ENCODE results near the gene NEBL. TPM values are rescaled to one million over a fixed set of nuclear protein-coding genes. Genes with fewer than 3 reads are reported as not detected.

NEBL gene
- polyA plus RNA-seq, 6 donors from 2014 or later: not detected

GRCh38 chr10:20920061-20920460 is 22.9 kb upstream of the NEBL start:
- Mint-ChIP-seq H3K4me1 (no peaks in the 10 kb centered on the region), H3K9me3 (peaks cover 0 to 2% (median 0%) of the 10 kb centered on the region in 7 donors), H3K27me3 (no peaks in the 10 kb centered on the region), H3K36me3 (no peaks in the 10 kb centered on the region), H3K27ac (no peak overlapping the region), H3K4me3 (no peak overlapping the region)
- ATAC-seq (ENCODE audit: low read depth in 2 of 2) (no peak), DNase-seq (no peak)

- no peaks in the 10 kb centered on the region for H3K4me1 Mint-ChIP-seq
- no peak for ATAC-seq (ENCODE audit: low read depth in 2 of 2)
- no peak for DNase-seq
- no peaks in the 10 kb centered on the region for H3K36me3 Mint-ChIP-seq
- H3K9me3 Mint-ChIP-seq: peaks cover 0 to 2% (median 0%) of the 10 kb centered on the region in 7 donors
- H3K4me3 Mint-ChIP-seq: no peak overlapping the region
- no peak overlapping the region for H3K27ac Mint-ChIP-seq
- H3K27me3 Mint-ChIP-seq: no peaks in the 10 kb centered on the region
These were observed 22.4 kb upstream of the NEBL start for GRCh38 chr10:20919481-20919880.

DNA sequence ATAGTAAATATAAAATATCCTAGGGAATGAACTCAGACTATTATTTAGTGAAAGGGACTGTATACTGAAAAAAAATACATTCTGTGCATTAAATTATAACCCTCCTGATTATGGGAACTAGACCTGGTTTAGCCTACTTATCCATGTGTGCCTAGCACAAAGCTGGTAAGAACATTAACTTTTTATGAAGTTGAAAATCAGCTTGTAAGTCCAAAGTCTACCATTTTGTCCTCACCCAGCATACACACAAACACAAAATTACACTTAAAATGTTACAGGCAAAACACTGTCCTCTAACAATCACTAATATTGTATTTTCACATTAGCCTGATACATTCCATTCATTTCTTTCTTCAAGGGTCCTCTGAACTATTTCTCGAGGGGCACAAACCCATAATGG is 19.9 kb upstream of the NEBL start:
- Mint-ChIP-seq H3K27me3 (no peaks in the 10 kb centered on the region), H3K4me3 (no peak overlapping the region), H3K4me1 (no peaks in the 10 kb centered on the region), H3K9me3 (peaks cover 0 to 3% (median 0%) of the 10 kb centered on the region in 7 donors), H3K36me3 (no peaks in the 10 kb centered on the region), H3K27ac (no peak overlapping the region)
- DNase-seq: no peak
- no peak for ATAC-seq (ENCODE audit: low read depth in 2 of 2)

- no peaks in the 10 kb centered on the region for H3K36me3 Mint-ChIP-seq
- H3K27ac Mint-ChIP-seq: no peak overlapping the region
- H3K27me3 Mint-ChIP-seq: no peaks in the 10 kb centered on the region
- ATAC-seq (ENCODE audit: low read depth in 2 of 2) (no peak), DNase-seq (no peak)
- no peaks in the 10 kb centered on the region for H3K4me1 Mint-ChIP-seq
- H3K4me3 Mint-ChIP-seq: no peak overlapping the region
- H3K9me3 Mint-ChIP-seq: peaks cover 0 to 3% (median 1%) of the 10 kb centered on the region in 7 donors
These were observed 15.9 kb upstream of the NEBL start for GRCh38 chr10:20912969-20913368.

- Mint-ChIP-seq H3K9me3 (peaks cover 0 to 4% (median 1%) of the 10 kb centered on the region in 7 donors), H3K4me1 (no peaks in the 10 kb centered on the region), H3K4me3 (no peak overlapping the region), H3K27ac (no peak overlapping the region), H3K36me3 (no peaks in the 10 kb centered on the region), H3K27me3 (no peaks in the 10 kb centered on the region)
- no peak for ATAC-seq (ENCODE audit: low read depth in 2 of 2)
- no peak for DNase-seq
These were observed 14.5 kb upstream of the NEBL start for GRCh38 chr10:20911626-20912025.

DNA sequence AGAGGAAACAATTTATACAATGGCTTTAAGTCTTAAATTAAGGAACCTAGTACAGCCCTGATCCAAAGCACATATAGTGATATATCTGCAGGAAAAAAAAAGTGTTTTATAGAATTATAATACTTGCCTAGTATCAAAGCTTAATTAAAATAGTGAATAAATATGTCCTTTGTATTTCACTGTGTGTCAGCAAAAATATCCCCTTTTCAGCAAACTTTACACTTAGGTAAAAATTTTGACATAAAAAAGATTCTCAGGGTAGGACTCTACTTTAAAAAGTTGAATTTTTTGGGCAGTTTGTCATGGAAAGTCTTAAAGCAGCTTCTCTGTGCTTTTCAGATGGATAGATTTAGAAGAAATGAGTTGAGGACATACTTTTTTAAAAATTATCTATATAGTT is 12.7 kb upstream of the NEBL start:
- Mint-ChIP-seq H3K36me3 (no peaks in the 10 kb centered on the region), H3K4me3 (no peak overlapping the region), H3K9me3 (peaks cover 0 to 6% (median 3%) of the 10 kb centered on the region in 7 donors), H3K27ac (no peak overlapping the region), H3K27me3 (no peaks in the 10 kb centered on the region), H3K4me1 (no peaks in the 10 kb centered on the region)
- no peak for DNase-seq
- ATAC-seq (ENCODE audit: low read depth in 2 of 2): no peak

DNA sequence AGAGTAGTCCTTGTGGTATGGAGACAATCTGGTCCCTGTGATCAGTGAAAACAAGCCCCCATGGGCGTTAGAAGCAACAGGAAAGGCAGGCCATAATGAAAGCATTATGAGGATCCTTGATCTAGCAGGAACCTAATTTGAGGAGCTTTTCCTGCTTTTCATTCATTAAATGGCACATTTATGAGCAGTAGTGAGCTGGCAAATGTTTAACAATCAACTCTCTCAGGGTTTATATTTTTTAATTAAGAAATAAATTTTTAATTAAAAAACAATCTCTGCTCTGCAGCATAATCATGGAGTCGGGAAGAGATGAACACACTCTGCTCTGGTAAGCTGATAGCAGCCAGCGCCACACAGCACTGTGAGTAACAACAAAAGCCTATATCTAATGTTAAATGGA is 11.3 kb upstream of the NEBL start:
- Mint-ChIP-seq H3K36me3 (no peaks in the 10 kb centered on the region), H3K4me3 (no peak overlapping the region), H3K27ac (peak overlapping the region in 1 of 6 donors; percentile 22), H3K9me3 (peaks cover 0 to 4% (median 0%) of the 10 kb centered on the region in 7 donors), H3K27me3 (no peaks in the 10 kb centered on the region), H3K4me1 (no peaks in the 10 kb centered on the region)
- DNase-seq (no peak), ATAC-seq (ENCODE audit: low read depth in 2 of 2) (no peak)

GRCh38 chr10:20903635-20904390 is 6.7 kb upstream of the NEBL start:
- H3K4me3 Mint-ChIP-seq: no peak overlapping the region
- no peaks in the 10 kb centered on the region for H3K27me3 Mint-ChIP-seq
- H3K4me1 Mint-ChIP-seq: no peaks in the 10 kb centered on the region
- no peaks in the 10 kb centered on the region for H3K36me3 Mint-ChIP-seq
- H3K27ac Mint-ChIP-seq: no peak overlapping the region
- ATAC-seq (ENCODE audit: low read depth in 2 of 2) (no peak), DNase-seq (no peak)
- peaks cover 0 to 7% (median 0%) of the 10 kb centered on the region in 7 donors for H3K9me3 Mint-ChIP-seq

DNA sequence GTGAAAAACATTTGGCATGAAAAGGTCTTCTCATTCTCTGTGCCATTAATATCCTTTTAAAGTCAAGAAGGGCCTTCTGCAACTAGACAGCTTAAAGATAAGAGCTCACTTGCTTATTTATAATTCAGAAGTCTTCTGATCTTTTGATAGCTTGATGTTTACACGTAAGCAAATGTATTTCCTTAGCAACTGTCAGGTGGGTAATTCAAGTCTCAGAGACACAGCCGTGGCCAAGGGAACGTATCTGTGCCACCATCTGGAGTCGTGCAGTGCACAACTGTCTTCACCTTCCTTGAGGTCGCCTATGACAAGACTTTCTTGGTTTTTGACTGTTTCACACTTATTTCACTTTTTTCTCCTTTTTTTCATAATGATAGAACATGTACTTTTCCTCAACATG is 4.0 kb upstream of the NEBL start:
- H3K27ac Mint-ChIP-seq: no peak overlapping the region
- no peak for ATAC-seq (ENCODE audit: low read depth in 2 of 2)
- no peaks in the 10 kb centered on the region for H3K36me3 Mint-ChIP-seq
- peaks cover 0 to 4% (median 0%) of the 10 kb centered on the region in 7 donors for H3K9me3 Mint-ChIP-seq
- H3K4me3 Mint-ChIP-seq: no peak overlapping the region
- H3K4me1 Mint-ChIP-seq: no peaks in the 10 kb centered on the region
- H3K27me3 Mint-ChIP-seq: no peaks in the 10 kb centered on the region
- DNase-seq: no peak

DNA sequence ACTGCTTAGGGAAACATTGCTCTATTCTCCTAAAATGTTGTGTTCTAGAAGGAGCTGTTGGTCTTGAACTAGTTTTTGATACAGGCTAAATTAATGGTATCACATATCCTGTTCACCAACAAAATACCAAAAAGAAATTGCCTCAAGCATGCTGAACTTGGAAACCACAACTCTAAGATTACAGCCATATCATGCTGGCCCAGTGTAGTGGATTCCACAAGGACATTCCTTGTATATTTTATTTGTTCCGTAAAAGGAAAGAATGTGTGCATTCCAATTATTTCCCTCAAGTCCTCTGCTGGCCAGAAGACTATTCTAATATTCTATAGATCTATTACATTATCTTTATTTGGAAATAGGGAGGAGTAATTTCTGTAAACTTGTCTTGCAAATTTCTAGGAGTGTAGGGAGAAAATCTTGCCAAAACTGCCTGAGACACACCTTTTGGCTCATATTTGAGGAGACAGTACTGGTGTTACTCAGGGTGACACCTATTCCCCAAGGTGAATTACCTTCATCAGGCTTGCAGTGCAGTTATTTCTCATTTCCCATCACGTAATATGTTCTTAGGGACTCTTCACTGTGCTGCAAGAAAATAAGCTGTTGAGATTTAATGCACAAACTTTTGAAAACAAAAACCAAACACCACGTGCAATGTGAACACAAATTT is 1.9 kb upstream of the NEBL start:
- Mint-ChIP-seq H3K4me1 (no peaks in the 10 kb centered on the region), H3K4me3 (no peak overlapping the region), H3K27me3 (peaks cover 0 to 3% (median 0%) of the 10 kb centered on the region in 3 donors), H3K27ac (no peak overlapping the region), H3K36me3 (no peaks in the 10 kb centered on the region), H3K9me3 (peaks cover 0 to 3% (median 0%) of the 10 kb centered on the region in 7 donors)
- no peak for ATAC-seq (ENCODE audit: low read depth in 2 of 2)
- DNase-seq: no peak

- Mint-ChIP-seq H3K4me1 (no peaks in the 10 kb centered on the region), H3K9me3 (no peaks in the 10 kb centered on the region), H3K36me3 (no peaks in the 10 kb centered on the region), H3K27me3 (peaks cover 0 to 11% (median 9%) of the 10 kb centered on the region in 3 donors), H3K4me3 (no peak overlapping the region), H3K27ac (no peak overlapping the region)
- no peak for DNase-seq
- ATAC-seq (ENCODE audit: low read depth in 2 of 2): no peak
These were observed 3.8 kb downstream of the NEBL start for GRCh38 chr10:20893297-20893696.

DNA sequence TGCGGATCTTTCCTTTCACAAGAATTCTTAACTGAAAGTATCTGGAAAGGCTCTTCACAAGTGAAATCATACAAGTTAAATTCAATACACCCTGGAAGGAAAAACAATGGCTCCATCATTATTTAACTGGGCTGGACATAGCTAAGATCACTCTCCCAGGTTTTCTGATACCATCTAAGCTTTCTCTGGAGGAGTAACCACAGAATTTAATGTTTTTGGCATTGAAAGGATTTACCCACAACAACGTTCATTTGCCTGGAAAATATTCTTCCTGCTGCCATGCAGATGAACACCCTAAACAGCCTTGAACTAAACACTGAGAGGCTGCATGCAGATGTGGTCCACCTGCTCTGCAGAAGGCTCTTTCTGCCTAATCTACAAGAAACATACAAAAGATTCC is 4.3 kb downstream of the NEBL start:
- ATAC-seq (ENCODE audit: low read depth in 2 of 2) (no peak), DNase-seq (no peak)
- H3K4me1 Mint-ChIP-seq: no peaks in the 10 kb centered on the region
- no peak overlapping the region for H3K4me3 Mint-ChIP-seq
- no peaks in the 10 kb centered on the region for H3K9me3 Mint-ChIP-seq
- H3K27ac Mint-ChIP-seq: no peak overlapping the region
- no peaks in the 10 kb centered on the region for H3K36me3 Mint-ChIP-seq
- H3K27me3 Mint-ChIP-seq: peaks cover 0 to 11% (median 9%) of the 10 kb centered on the region in 3 donors

GRCh38 chr10:20892011-20892585 is 5.0 kb downstream of the NEBL start:
- no peak for DNase-seq
- Mint-ChIP-seq H3K27me3 (peaks cover 0 to 11% (median 9%) of the 10 kb centered on the region in 3 donors), H3K9me3 (no peaks in the 10 kb centered on the region), H3K4me1 (no peaks in the 10 kb centered on the region), H3K36me3 (no peaks in the 10 kb centered on the region), H3K4me3 (no peak overlapping the region), H3K27ac (no peak overlapping the region)
- ATAC-seq (ENCODE audit: low read depth in 2 of 2): no peak

GRCh38 chr10:20891338-20891714 is 5.8 kb downstream of the NEBL start:
- DNase-seq: no peak
- Mint-ChIP-seq H3K4me1 (no peaks in the 10 kb centered on the region), H3K27me3 (peaks cover 0 to 11% (median 9%) of the 10 kb centered on the region in 3 donors), H3K9me3 (no peaks in the 10 kb centered on the region), H3K36me3 (no peaks in the 10 kb centered on the region), H3K4me3 (no peak overlapping the region), H3K27ac (no peak overlapping the region)
- ATAC-seq (ENCODE audit: low read depth in 2 of 2): no peak

Data from naive B cell (primary cell).